IPS-NIHi7 (cell line): ENCODE results near the gene NAB2.
A peak's percentile ranks its signal among the peaks of the same experiment; 100 is the strongest.

Experiments used
- DNase-seq: peaks from one replicate; pipeline ENCODE4 v3.0.0; 2012; ENCODE audit warnings: mixed read lengths; ENCODE audit errors: extremely low spot score

NAB2 gene

DNA sequence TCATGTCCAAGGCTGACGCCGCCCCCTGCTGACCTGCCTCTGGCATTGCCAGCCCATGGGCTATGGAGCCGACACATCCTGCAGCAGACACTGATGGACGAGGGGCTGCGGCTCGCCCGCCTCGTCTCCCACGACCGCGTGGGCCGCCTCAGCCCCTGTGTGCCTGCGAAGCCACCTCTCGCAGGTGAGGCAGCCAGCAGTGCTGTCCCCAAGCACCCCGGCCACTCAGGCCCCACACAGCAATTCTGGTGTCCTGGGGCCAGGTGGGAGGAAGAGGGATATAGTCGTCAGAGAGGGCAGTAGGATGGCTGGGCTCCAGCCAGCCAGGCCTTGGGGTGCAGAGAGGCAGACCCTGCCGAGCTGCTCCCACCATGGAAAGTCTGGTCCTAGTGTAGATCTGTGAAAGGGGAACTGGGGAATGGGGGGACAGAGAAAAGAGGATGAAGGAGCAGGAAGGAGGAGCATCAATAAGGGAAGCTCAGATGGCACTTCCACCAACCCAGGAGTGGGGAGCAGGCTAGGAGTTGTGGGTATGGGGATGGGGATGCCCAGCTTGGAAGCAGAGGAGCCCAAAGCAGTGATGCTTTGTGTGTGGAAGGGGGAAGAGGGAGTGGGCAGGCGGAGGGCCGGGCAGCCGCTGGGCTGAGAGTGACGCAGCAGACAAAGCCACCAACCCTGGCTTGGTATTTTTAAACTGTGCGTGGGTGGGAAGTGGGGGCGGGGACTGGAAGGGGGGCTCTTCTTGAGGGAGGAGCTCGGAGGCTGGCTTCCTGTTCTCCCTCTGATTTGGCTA is 4.7 kb downstream of the NAB2 start:
- DNase-seq, result peak; percentile 74

DNA sequence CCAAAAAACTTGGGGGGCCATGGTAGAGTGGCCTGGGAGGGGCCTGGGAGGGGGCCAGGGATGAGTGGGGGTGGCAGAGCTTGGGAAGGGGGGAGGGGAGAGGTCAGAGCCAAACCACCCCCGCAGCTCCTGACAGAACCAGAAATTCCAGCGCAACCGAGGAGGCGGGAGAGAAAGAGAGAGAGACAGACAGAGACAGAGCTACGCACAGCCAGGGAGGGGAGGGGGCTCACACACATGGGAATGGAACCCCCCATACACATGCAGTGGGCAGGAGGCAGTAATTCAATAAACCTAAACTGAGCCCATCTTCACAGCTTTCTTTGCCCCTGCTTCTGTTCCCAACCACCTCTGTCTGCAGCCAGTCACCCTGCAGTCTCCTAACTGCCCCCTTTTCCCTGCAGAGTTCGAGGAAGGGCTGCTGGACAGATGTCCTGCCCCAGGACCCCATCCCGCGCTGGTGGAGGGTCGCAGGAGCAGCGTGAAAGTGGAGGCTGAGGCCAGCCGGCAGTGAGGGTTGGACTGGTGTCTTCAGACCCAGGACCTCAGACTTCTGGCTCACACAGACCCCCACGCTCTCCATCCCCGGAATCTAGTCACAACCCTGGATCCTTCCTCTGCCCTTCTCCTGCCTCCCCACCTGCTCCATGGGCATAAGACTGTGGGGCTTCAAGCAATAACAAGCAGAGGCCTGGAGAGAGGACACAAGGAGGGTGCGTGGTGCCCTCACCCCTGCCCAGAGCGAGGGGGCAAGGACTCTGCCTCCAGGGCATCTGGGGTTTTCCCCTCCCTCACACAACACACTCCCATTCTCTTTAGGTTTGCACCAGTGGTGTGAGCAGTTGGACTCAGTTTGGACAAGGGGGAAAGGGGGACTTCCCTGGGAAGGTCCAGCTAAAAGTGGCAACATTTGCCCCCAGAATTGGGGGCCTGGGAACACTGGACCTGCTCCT is 5.6 kb downstream of the NAB2 start:
- no peak for DNase-seq

DNA sequence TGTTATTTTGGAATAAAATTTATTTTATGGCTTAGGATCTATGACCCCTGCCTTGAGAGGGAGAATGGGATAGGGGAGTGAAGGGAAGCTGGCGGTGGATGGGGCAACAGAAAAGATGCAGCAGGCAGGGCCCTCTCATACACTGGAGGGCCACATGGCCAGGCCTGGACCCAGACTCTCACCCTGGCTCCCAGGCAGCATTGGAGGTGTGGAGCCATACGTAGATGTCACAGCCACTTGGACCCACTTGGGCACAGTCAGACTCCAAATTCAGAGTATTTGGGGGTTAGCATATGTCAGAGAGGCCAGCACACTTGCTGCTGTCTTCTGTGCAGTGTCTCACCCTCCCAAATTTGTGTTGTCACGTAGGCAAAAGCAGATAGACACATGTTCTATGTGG is 6.5 kb downstream of the NAB2 start:
- DNase-seq, result no peak

DNA sequence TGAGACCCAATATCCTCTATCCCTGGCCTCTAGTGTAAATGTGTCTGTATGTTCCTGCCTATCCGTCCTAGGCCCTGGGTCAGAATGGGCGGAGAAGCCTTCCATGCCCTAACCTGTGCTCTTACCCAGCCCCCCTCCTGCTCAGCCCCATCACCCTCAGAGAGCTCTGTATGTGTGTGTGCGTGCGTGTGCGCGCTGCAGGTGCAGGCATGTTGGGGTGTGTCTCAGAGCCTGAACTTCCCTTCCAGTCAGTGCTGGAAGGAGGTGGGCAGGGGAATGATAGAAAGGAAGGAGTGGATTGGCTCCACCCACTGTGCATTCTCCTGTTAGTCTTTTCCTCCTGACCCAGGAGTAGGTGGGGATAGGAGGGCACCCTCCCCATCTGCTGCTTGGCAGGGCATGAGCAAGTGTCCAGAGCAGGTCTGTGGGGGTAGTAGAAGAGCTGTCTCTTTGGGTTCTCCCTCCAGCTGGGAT is 7.2 kb downstream of the NAB2 start:
- no peak for DNase-seq

GRCh38 chr12:57096748-57097553 is 8.0 kb downstream of the NAB2 start:
- DNase-seq, result no peak

DNA sequence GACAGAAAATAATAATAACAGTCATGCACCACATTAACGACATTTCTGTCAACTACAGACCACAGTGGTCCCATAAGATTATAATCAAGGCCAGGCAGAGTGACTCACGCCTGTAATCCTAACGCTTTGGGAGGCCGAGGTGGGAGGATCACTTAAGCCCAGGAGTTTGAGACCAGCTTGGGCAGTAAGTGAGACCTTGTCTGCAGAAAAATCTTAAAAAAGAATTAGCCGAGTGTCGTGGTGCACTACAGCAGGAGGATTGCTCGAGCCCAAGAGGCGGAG is 8.6 kb downstream of the NAB2 start:
- DNase-seq, result no peak

- no peak for DNase-seq
Observed at GRCh38 chr12:57098546-57098945, 9.6 kb downstream of the NAB2 start.

DNA sequence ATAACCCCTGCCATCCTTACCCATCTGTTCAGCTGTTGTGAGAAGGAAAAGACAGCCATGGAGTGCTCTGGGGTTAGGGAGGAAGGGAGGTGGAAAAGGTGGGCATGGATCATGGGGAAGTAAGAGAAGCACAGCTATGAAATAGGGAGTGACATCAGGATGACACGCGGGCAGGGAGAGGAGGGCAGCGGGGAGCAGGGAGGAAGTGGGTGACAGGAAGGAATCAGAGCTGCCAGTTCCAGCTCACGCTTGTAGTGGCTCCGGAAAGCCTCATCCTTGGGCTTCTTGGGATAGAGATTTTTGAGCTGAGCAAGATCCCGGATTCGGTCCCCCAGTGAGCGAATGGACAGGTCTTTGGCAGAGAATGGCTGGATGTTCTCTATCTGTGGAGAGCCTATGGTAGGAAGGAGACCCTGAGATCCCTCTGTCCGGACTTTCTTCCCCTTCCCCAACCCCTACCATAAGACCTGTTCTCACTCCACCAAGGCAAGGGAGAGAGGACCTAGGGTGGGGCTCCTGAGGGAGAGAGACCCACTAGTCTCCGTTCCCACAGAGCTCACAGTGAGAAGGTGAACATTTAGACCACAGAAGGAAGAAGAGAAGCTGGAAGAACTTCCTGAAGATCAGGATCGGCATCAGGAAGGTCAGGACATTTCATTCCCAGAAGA is 10.3 kb downstream of the NAB2 start:
- DNase-seq, result no peak

GRCh38 chr12:57099766-57100165 is 10.9 kb downstream of the NAB2 start:
- DNase-seq, result no peak

DNA sequence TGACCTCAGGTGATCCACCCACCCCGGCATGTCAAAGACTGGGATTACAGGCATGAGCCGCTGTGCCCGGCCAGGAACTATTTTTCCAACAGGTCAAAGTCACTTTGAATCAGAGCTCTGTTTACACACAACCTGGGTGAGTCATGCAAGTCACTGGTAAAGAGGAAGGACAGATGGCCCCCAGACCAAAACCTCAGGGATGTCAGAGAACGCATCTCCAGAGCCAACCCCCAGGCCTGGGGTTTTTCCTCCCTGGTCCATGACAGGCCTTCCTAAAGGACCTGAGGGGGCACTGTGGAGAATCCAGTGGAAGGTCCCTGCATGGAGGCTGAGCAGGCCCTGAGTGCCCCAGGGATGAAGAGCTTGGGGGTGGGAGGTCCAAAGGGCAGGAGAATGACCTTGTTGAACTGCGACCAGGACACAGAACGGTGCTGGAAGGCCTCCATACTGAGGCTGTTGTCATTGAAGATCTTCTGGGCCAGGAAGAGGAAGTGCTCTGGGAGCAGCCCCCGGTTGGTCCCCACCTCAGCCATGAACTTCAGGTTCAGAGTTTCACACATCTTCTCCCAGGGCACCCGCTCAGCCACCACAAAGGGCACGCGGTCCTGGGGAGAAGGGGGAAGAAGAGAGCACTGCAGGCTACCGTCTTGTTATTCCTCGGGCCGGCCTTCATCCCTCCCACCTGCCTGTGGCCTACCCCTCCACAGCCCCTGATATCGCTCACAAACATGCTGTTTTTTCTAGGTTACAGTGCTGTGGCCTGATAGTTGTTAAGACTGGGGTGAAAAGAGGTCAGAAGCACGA is 13.2 kb downstream of the NAB2 start:
- no peak for DNase-seq

GRCh38 chr12:57103856-57104255 is 14.9 kb downstream of the NAB2 start:
- no peak for DNase-seq

DNA sequence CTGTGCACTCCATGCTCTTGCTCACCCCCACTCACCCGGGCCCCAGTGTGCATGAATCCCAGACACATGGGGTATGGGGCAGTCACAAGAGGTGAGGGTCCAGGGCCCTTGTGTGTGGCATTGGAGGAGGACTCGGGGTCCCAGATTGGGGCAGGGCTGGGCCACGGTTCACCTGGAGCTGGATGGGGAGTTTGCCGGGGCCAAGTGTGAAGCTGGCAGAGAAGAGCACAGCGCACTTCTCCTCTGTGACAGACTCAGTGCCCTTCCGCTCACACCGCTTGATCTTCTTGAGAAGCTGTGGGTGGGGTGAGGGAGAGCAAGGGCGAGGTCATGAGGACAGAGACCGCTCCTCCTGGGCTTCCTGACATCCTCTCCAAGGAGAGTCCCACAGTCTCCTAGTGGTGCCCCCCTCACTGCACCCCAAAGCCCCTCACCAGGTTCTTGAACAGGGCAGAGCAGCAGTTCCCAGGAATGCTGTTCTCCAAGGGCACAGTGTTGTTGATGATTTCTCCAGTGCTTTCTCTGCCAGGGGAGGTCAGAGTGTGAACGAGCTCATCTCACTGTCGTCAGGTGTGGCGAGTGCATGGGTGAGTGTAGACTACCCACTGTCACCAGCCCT is 15.5 kb downstream of the NAB2 start:
- no peak for DNase-seq

DNA sequence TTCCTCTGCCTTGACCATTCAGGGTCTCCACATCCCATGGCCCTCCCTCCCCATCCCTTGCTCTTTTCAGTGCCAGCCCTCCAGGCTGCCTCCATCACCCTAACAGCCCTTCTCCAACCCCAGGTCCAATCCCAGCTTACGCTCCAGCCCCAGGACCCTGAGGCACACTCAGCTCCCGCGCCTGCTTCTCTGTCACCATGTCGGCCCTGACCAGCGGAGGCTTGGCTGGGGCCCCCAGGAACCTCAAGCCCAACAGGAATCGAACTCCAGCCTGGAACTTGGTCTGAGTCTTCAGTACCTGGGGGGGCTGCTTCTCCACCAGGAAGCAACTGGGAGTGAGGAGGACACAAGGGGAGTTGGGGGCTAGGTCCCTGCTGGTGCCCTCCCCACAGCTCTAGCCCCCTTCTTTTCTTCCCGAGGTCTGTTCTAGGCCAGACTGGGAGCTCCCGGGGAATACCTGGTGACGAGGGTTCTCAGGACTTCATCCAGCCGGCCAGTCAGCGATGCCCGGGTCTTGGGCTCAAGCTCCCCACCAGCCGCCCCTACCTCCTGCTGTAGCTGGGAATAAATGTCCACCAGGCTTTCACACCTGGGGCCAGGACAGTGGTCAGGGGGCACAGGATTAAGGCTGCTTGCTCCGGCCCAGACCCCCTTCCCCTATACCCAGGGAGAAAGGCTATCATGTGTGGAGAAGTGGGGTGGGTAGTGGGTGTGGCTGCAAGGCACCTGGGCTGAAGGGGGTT is 16.3 kb downstream of the NAB2 start:
- DNase-seq, result no peak

DNA sequence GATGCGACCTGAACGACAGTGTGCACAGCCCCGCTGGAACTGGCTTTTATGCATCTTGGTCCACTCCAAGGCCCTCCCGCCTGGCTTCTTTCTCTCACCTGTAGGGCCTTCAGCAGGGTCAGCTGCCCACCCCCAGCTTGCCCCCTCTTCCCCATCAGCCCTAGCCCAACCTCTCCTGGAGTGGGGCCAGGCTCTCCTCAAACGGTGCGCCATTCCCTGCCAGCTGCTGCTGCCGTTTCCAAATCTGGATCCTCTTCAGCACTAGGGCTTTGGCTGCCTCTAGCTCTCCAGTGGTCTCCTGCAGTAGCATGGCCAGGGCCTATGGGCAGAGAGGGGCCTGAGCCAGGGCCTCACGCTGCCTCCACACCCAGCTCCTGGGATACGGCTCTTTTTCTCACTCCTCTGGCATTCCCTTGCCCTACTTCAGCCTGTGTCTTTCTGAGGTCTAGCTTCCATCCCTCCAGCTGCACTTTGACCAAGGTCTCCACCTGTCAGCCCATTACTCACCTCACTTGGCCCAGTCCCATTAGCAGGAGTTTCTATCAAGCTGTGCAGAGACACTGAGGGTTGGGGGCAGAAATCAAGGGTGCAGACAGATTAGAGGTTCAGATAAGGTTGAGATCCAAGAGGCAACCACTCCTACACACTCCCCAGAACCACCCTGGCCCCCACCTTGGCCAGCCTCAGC is 17.3 kb downstream of the NAB2 start:
- DNase-seq, result no peak

DNA sequence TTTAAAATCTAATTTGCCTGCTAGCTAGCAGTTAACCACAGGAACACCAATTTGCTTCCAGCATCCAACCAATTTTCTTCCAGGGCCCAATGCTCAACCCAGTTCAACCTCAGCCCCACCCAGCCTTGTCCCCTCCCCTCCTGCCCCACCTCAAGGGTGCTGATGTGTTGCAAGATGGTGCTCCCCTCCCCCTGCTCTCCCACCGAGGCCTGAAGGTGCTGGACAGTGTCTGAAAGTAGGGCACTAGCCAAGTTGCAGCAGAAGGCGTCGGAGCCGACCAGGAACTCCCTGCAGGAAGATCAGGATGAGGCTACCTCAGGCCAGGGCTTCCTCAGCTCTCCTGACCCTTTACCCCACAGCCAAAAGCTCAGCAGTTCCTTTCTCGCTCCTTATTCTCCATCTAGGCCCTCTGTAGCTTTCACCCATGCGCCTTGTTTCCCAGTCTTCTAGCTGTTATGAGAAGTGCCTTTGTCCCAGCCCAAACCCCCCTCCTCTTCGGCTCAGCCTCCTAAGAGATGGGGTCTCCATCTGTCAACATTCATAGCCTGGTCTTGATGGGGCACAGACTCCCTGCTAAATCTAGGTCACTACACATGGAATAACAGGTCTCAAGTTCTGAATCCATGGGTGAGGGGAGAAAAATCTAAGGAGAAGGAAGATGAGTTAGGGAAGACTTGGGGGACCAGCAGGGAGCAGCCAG is 18.7 kb downstream of the NAB2 start:
- DNase-seq, result no peak

- no peak for DNase-seq
Observed at GRCh38 chr12:57109207-57110103, 20.5 kb downstream of the NAB2 start.
